Fibroblast of the aortic adventitia (primary cell): Measurements from ENCODE around the gene SLC25A21. TPM values are rescaled to one million over a fixed set of nuclear protein-coding genes. Genes with fewer than 3 reads are reported as not detected.
"Not testable (repeated sequence)": the region's sequence is repeated elsewhere in the genome, so short reads cannot be mapped to it uniquely, and the experiment has no call there.

Experiments used
- DNase-seq: peaks from one replicate; pipeline ENCODE4 v3.0.0-alpha.2; 2010; ENCODE audit warnings: low read depth
- H3K4me3 ChIP-seq: 2 replicates; pipeline ENCODE4 v1.5.1; 2011; ENCODE audit warnings: low read depth, mild to moderate bottlenecking, control low read depth, low read length, moderate library complexity
- total RNA-seq: library from RNA; depleted of rRNA; stranded (reverse); fragments of >200 nt; gene quantifications from 2 replicates; pipeline ENCODE4 v1.2.3, GENCODE V29; 2012; ENCODE audit warnings: low replicate concordance
- TF ChIP-seq, protein P1 (sequence below): IDR thresholded peaks from 2 replicates; pipeline ENCODE4 v1.5.1; 2011; ENCODE audit warnings: mild to moderate bottlenecking, low read length, control low read depth, inconsistent platforms; ENCODE audit not compliant: insufficient read depth

SLC25A21 gene
- total RNA-seq, 1 donor = 1.2 TPM

DNA sequence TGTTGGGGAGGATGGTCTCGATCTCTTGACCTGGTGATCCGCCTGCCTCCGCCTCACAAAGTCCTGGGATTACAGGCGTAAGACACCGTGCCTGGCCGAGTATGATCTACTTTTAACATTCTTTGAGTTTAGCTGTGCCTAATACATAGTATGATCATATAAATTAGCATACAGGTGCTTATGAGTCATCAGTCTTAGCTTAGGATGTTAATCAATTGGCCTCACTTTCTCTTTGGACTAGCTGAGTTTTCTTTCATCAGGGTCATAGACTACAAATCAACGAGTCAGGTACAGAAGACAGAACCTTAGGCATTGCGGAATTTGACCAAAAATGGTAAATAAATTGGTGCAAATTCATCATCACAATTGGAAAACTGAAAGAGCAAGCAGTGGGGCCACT is 2.2 kb downstream of the SLC25A21 start:
- no peak overlapping the region for H3K4me3 ChIP-seq
- DNase-seq = no peak
- TF ChIP-seq, protein P1, sequence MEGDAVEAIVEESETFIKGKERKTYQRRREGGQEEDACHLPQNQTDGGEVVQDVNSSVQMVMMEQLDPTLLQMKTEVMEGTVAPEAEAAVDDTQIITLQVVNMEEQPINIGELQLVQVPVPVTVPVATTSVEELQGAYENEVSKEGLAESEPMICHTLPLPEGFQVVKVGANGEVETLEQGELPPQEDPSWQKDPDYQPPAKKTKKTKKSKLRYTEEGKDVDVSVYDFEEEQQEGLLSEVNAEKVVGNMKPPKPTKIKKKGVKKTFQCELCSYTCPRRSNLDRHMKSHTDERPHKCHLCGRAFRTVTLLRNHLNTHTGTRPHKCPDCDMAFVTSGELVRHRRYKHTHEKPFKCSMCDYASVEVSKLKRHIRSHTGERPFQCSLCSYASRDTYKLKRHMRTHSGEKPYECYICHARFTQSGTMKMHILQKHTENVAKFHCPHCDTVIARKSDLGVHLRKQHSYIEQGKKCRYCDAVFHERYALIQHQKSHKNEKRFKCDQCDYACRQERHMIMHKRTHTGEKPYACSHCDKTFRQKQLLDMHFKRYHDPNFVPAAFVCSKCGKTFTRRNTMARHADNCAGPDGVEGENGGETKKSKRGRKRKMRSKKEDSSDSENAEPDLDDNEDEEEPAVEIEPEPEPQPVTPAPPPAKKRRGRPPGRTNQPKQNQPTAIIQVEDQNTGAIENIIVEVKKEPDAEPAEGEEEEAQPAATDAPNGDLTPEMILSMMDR = no peak

DNA sequence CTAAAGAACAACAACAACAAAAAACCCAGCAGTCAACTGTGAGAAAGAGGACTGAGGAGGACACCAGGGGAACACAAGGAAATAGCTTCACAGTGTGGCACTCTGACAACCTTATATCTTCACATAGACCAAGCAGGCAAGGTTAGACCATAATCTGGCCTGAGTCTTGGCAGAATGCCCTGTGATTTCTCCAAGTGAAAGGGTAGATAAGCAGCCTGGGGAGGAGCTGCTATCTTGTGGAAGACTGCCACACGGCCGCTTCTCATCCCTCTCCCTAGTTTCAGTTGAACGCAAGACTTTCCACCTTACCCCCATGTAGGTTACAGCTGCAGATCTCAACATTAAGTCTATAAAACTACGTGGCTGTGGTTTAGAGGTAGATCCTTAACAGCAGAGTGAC is 3.7 kb downstream of the SLC25A21 start:
- TF ChIP-seq, protein P1 = no peak
- no peak for DNase-seq
- H3K4me3 ChIP-seq = no peak overlapping the region

DNA sequence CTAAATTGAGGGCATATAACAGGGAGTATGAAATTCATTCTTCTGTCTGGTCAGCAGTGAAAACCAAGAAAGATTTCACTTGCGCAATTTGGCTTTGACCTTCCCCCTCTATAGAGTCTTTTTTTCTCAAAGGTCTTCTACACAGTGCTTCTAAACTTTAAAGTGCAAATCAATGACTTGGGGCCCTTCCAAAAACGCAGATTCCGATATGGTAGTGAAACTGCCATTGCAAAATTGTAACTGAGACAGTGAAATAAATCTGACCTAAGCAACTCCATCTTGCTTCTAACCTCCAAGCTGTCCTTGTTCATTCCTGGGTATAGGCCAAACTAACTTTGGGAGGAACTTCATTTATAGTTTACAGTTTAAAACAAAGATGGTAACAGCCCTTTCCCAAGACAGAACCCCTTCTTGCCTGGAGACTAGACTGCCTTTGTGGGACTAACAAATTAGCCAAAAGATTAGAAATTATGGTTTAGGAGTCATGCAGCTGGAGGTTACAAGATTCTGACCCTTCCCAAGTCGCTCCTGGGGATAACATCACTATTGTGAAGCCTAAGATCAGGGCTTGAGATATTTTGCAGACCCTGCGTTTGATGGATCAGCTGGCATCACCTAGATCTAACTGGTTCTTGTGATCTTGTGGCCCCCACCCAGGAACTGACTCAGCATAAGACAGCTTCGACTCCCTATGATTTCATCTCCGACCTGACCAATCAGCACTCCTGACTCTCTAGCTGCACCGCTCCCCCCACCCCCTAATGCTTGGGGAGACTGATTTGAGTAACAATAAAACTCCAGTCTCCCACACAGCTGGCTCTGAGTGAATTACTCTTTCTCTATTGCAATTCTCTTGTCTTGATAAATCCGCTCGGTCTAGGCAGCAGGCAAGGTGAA is 5.0 kb downstream of the SLC25A21 start:
- no peak for DNase-seq
- TF ChIP-seq, protein P1 = no peak
- no peak overlapping the region for H3K4me3 ChIP-seq

DNA sequence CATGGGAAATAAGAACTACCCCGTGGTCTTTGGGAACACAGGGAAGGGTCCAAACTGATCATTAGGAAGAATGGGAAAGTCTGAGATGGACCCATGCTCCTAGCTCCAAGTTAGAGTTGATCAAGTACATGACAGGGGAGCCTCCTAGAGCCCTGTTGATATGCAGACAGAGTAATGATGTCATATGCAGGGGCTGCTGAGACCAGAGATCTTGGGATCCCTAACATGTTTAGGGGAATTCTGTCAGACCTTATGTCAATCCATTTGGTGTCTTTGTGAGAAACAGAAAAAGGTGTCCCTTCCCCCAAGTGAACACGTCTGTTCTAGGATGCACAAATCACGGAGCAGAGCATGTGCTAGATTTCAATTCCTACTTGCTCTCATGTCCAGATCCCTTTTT is 6.6 kb downstream of the SLC25A21 start:
- no peak overlapping the region for H3K4me3 ChIP-seq
- DNase-seq = no peak
- TF ChIP-seq, protein P1 = no peak

DNA sequence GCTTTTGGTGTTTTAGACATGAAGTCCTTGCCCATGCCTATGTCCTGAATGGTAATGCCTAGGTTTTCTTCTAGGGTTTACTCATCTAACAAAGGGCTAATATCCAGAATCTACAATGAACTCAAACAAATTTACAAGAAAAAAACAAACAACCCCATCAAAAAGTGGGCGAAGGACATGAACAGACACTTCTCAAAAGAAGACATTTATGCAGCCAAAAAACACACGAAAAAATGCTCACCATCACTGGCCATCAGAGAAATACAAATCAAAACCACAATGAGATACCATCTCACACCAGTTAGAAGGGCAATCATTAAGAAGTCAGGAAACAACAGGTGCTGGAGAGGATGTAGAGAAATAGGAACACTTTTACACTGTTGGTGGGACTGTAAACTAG is 10.1 kb downstream of the SLC25A21 start:
- H3K4me3 ChIP-seq, DNase-seq: not testable (repeated sequence)

DNA sequence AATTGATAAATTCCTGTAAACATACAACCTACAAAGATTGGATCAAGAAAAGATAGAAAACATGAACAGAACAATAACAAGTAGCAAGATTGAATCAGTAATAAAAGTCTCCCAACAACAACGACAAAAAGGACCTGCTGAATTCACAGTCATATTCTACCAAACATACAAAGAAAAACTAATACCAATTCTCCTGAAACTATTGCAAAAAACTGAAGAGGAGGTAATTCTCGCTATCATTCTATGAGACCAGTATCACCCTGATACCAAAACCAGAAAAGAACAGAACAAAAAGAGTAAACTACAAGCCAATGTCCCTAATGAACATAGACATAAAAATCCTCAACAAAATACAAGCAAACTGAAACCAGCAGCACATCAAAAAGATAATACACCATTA is 14.4 kb downstream of the SLC25A21 start:
- TF ChIP-seq, protein P1 = no peak
- no peak for DNase-seq
- no peak overlapping the region for H3K4me3 ChIP-seq

DNA sequence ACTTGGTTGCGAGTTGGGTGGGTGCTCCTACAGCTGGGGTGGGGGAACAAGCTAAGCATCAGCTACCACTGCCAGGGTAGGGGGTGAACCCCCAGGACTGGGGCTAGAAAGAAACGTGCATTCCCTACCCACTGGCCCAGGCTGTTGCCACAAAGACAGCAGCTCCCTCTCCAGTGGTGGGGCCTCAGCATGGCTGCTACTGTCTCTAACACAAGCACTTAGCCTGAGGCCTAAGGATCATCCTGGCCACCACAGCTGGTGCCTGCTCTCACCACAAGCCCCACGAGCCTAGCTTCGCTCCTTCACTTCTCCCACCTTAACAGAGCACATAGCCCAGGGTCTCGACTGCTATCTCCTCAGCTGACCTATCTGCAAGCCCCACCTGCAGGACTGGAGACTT is 18.9 kb downstream of the SLC25A21 start:
- DNase-seq = no peak
- TF ChIP-seq, protein P1 = no peak
- H3K4me3 ChIP-seq = no peak overlapping the region
